Measurements from ENCODE around the gene APBA1.
"Not testable (repeated sequence)": the region's sequence is repeated elsewhere in the genome, so short reads cannot be mapped to it uniquely, and the experiment has no call there.

Gene APBA1

GRCh38 chr9:69446496-69446895, 225.7 kb downstream of the APBA1 start:
- Histone ChIP-seq H3K9me3 (ENCODE audit: low read length) (no peaks in the 10 kb centered on the region), H3K27me3 (ENCODE audit: control insufficient read depth in 1 of 2, insufficient read depth in 2 of 2, low read length in 2 of 2) (no peaks in the 10 kb centered on the region), H3K9ac (ENCODE audit: low read length) (no peak overlapping the region), H3K4me3 (ENCODE audit: low read depth in 1 of 2, low read length in 2 of 2) (no peak overlapping the region), H3K36me3 (ENCODE audit: insufficient read depth, low read length) (no peaks in the 10 kb centered on the region), H3K4me1 (ENCODE audit: insufficient read depth, low read length) (no peaks in the 10 kb centered on the region), H3K27ac (ENCODE audit: low read depth, low read length) (no peak overlapping the region)

DNA sequence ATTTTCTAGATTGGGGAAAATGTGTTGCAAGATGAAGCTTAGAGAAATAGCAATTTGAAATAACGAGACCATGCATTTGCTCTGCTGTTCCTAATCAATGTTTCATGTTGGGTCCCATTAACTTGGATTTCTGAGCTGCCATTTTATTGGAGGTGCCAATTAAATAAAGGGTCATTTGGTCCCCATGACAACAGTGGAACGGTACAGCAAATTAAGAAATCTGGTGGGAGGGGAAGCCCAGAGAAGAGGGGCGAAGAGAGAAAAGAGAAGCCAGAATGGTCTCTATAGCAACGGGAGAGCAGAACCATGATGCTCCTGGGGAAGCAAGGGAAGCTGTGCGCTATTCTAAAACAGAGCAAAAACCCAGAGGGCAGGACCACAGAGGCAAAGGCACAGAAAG, 226.9 kb downstream of the APBA1 start:
- Histone ChIP-seq H3K9ac (ENCODE audit: low read length) (no peak overlapping the region), H3K27me3 (ENCODE audit: control insufficient read depth in 1 of 2, insufficient read depth in 2 of 2, low read length in 2 of 2) (no peaks in the 10 kb centered on the region), H3K27ac (ENCODE audit: low read depth, low read length) (no peak overlapping the region), H3K4me3 (ENCODE audit: low read depth in 1 of 2, low read length in 2 of 2) (no peak overlapping the region), H3K9me3 (ENCODE audit: low read length) (no peaks in the 10 kb centered on the region), H3K4me1 (ENCODE audit: insufficient read depth, low read length) (no peaks in the 10 kb centered on the region), H3K36me3 (ENCODE audit: insufficient read depth, low read length) (no peaks in the 10 kb centered on the region)

DNA sequence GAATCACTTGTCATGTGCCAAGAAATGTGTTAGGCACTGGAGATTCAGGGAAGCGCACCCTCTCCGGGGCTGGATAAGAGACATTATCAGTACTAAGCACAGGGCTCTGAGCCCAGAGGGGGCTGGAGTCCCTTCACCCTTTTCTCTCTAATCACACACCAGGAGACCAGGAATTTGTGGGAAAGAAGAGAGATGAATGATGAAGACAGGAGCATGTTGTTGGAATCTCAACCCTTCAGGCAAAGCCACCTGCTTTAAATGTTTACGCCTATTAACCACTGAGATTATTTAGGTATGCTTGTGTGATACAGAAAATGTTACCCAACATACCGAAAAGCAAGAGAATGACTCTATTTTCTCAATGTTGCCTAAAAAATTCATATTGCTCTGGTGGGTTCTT, 227.4 kb downstream of the APBA1 start:
- H3K36me3 ChIP-seq (ENCODE audit: insufficient read depth, low read length), result no peaks in the 10 kb centered on the region
- H3K9ac ChIP-seq (ENCODE audit: low read length), result no peak overlapping the region
- H3K27ac ChIP-seq (ENCODE audit: low read depth, low read length), result no peak overlapping the region
- H3K4me1 ChIP-seq (ENCODE audit: insufficient read depth, low read length), result no peaks in the 10 kb centered on the region
- no peaks in the 10 kb centered on the region for H3K9me3 ChIP-seq (ENCODE audit: low read length)
- no peak overlapping the region for H3K4me3 ChIP-seq (ENCODE audit: low read depth in 1 of 2, low read length in 2 of 2)
- no peaks in the 10 kb centered on the region for H3K27me3 ChIP-seq (ENCODE audit: control insufficient read depth in 1 of 2, insufficient read depth in 2 of 2, low read length in 2 of 2)

DNA sequence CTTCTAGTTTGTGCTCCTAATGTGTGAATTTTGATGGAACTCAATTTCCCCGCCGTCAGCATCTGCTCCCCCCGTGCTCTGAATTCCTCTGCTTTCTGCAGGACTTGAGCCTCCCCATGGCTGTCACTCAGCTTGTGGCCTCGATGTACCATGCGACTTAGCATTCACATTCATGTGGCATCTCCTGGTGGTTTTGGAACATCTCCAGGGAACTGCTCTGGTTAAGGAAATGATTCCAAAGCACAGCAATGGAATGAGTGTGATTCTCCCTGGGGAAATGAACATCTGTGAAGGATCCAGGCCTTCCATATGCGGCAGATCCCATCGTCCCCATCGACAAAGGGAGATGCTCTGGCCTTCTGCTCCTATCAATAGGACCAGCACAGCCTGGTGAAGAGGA, 228.2 kb downstream of the APBA1 start:
- H3K27me3 ChIP-seq (ENCODE audit: control insufficient read depth in 1 of 2, insufficient read depth in 2 of 2, low read length in 2 of 2), result no peaks in the 10 kb centered on the region
- H3K27ac ChIP-seq (ENCODE audit: low read depth, low read length), result no peak overlapping the region
- H3K9ac ChIP-seq (ENCODE audit: low read length), result no peak overlapping the region
- no peak overlapping the region for H3K4me3 ChIP-seq (ENCODE audit: low read depth in 1 of 2, low read length in 2 of 2)
- no peaks in the 10 kb centered on the region for H3K36me3 ChIP-seq (ENCODE audit: insufficient read depth, low read length)
- H3K9me3 ChIP-seq (ENCODE audit: low read length), result no peaks in the 10 kb centered on the region
- H3K4me1 ChIP-seq (ENCODE audit: insufficient read depth, low read length), result no peaks in the 10 kb centered on the region

- Histone ChIP-seq H3K4me1 (ENCODE audit: insufficient read depth, low read length) (no peaks in the 10 kb centered on the region), H3K4me3 (ENCODE audit: low read depth in 1 of 2, low read length in 2 of 2) (no peak overlapping the region), H3K27ac (ENCODE audit: low read depth, low read length) (no peak overlapping the region), H3K9ac (ENCODE audit: low read length) (no peak overlapping the region), H3K36me3 (ENCODE audit: insufficient read depth, low read length) (no peaks in the 10 kb centered on the region), H3K27me3 (ENCODE audit: control insufficient read depth in 1 of 2, insufficient read depth in 2 of 2, low read length in 2 of 2) (no peaks in the 10 kb centered on the region), H3K9me3 (ENCODE audit: low read length) (no peaks in the 10 kb centered on the region)
Observed at GRCh38 chr9:69443178-69443577, 229.0 kb downstream of the APBA1 start.

GRCh38 chr9:69442486-69442885, 229.7 kb downstream of the APBA1 start:
- Histone ChIP-seq H3K4me1 (ENCODE audit: insufficient read depth, low read length) (no peaks in the 10 kb centered on the region), H3K27me3 (ENCODE audit: control insufficient read depth in 1 of 2, insufficient read depth in 2 of 2, low read length in 2 of 2) (no peaks in the 10 kb centered on the region), H3K27ac (ENCODE audit: low read depth, low read length) (no peak overlapping the region), H3K9ac (ENCODE audit: low read length) (no peak overlapping the region), H3K4me3 (ENCODE audit: low read depth in 1 of 2, low read length in 2 of 2) (no peak overlapping the region), H3K9me3 (ENCODE audit: low read length) (no peaks in the 10 kb centered on the region), H3K36me3 (ENCODE audit: insufficient read depth, low read length) (no peaks in the 10 kb centered on the region)

GRCh38 chr9:69440254-69440955, 231.8 kb downstream of the APBA1 start:
- not testable (repeated sequence) for H3K36me3 ChIP-seq (ENCODE audit: insufficient read depth, low read length); H3K27me3 ChIP-seq (ENCODE audit: control insufficient read depth in 1 of 2, insufficient read depth in 2 of 2, low read length in 2 of 2); H3K9ac ChIP-seq (ENCODE audit: low read length); H3K4me1 ChIP-seq (ENCODE audit: insufficient read depth, low read length); H3K4me3 ChIP-seq (ENCODE audit: low read depth in 1 of 2, low read length in 2 of 2); H3K9me3 ChIP-seq (ENCODE audit: low read length); H3K27ac ChIP-seq (ENCODE audit: low read depth, low read length)

GRCh38 chr9:69439654-69440053, 232.5 kb downstream of the APBA1 start:
- H3K27ac ChIP-seq (ENCODE audit: low read depth, low read length); H3K9ac ChIP-seq (ENCODE audit: low read length); H3K27me3 ChIP-seq (ENCODE audit: control insufficient read depth in 1 of 2, insufficient read depth in 2 of 2, low read length in 2 of 2); H3K36me3 ChIP-seq (ENCODE audit: insufficient read depth, low read length); H3K4me1 ChIP-seq (ENCODE audit: insufficient read depth, low read length); H3K9me3 ChIP-seq (ENCODE audit: low read length); H3K4me3 ChIP-seq (ENCODE audit: low read depth in 1 of 2, low read length in 2 of 2): not testable (repeated sequence)

GRCh38 chr9:69433968-69434367, 238.2 kb downstream of the APBA1 start:
- H3K9ac ChIP-seq (ENCODE audit: low read length), result no peak overlapping the region
- H3K27me3 ChIP-seq (ENCODE audit: control insufficient read depth in 1 of 2, insufficient read depth in 2 of 2, low read length in 2 of 2), result no peaks in the 10 kb centered on the region
- no peaks in the 10 kb centered on the region for H3K9me3 ChIP-seq (ENCODE audit: low read length)
- no peak overlapping the region for H3K27ac ChIP-seq (ENCODE audit: low read depth, low read length)
- H3K36me3 ChIP-seq (ENCODE audit: insufficient read depth, low read length), result no peaks in the 10 kb centered on the region
- no peak overlapping the region for H3K4me3 ChIP-seq (ENCODE audit: low read depth in 1 of 2, low read length in 2 of 2)
- no peaks in the 10 kb centered on the region for H3K4me1 ChIP-seq (ENCODE audit: insufficient read depth, low read length)

- no peak overlapping the region for H3K9ac ChIP-seq (ENCODE audit: low read length)
- H3K27ac ChIP-seq (ENCODE audit: low read depth, low read length), result no peak overlapping the region
- no peaks in the 10 kb centered on the region for H3K36me3 ChIP-seq (ENCODE audit: insufficient read depth, low read length)
- H3K4me3 ChIP-seq (ENCODE audit: low read depth in 1 of 2, low read length in 2 of 2), result no peak overlapping the region
- H3K4me1 ChIP-seq (ENCODE audit: insufficient read depth, low read length), result no peaks in the 10 kb centered on the region
- no peaks in the 10 kb centered on the region for H3K9me3 ChIP-seq (ENCODE audit: low read length)
- H3K27me3 ChIP-seq (ENCODE audit: control insufficient read depth in 1 of 2, insufficient read depth in 2 of 2, low read length in 2 of 2), result no peaks in the 10 kb centered on the region
Observed at GRCh38 chr9:69433392-69433791, 238.8 kb downstream of the APBA1 start.

DNA sequence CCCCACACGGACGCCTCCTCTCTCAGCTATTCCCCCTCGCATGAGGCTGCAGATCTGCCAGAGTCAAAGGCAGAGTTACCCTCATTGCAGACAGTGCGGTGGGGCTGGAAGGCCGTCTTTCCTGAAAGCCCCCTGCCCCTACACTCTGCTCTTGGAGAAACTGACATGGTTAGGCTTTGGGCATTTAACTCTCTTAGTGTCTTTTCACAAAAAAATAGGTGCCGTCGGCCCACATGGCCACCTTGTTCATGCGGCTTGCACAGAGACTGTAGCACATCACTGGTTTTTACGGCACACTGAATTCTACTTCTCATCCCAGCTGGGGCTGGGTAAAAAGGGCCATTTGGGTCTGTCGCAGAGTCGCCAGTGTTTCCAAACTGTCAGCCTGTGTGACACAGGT, 239.5 kb downstream of the APBA1 start:
- Histone ChIP-seq H3K27ac (ENCODE audit: low read depth, low read length) (no peak overlapping the region), H3K4me1 (ENCODE audit: insufficient read depth, low read length) (no peaks in the 10 kb centered on the region), H3K36me3 (ENCODE audit: insufficient read depth, low read length) (no peaks in the 10 kb centered on the region), H3K9me3 (ENCODE audit: low read length) (no peaks in the 10 kb centered on the region), H3K9ac (ENCODE audit: low read length) (no peak overlapping the region), H3K27me3 (ENCODE audit: control insufficient read depth in 1 of 2, insufficient read depth in 2 of 2, low read length in 2 of 2) (no peaks in the 10 kb centered on the region), H3K4me3 (ENCODE audit: low read depth in 1 of 2, low read length in 2 of 2) (no peak overlapping the region)

DNA sequence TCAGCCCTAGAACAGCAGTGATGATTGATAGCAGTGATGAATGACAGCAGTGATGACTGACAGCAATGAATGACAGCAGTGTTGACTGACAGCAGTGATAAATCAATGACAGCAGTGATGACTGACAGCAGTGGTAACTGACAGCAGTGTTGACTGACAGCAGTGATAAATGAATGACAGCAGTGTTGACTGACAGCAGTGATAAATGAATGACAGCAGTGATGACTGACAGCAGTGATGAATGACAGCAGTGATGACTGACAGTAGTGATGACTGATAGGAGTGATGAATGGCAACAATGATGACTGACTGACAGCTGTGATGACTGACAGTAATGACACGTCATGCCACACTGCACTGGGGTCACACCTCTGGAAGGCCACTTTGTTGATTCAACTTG, 240.4 kb downstream of the APBA1 start:
- no peaks in the 10 kb centered on the region for H3K27me3 ChIP-seq (ENCODE audit: control insufficient read depth in 1 of 2, insufficient read depth in 2 of 2, low read length in 2 of 2)
- no peaks in the 10 kb centered on the region for H3K36me3 ChIP-seq (ENCODE audit: insufficient read depth, low read length)
- no peak overlapping the region for H3K27ac ChIP-seq (ENCODE audit: low read depth, low read length)
- H3K9ac ChIP-seq (ENCODE audit: low read length), result no peak overlapping the region
- H3K4me3 ChIP-seq (ENCODE audit: low read depth in 1 of 2, low read length in 2 of 2), result no peak overlapping the region
- H3K9me3 ChIP-seq (ENCODE audit: low read length), result no peaks in the 10 kb centered on the region
- no peaks in the 10 kb centered on the region for H3K4me1 ChIP-seq (ENCODE audit: insufficient read depth, low read length)
